HG03097 (cell line): ENCODE results near the gene VPS51.

Experiments used
- ATAC-seq: cut with Tn5 transposase; IDR thresholded peaks from one replicate; pipeline ENCODE4 v1.9.1; 2021; ENCODE audit not compliant: unreplicated experiment, low FRiP score

The VPS51 gene

DNA sequence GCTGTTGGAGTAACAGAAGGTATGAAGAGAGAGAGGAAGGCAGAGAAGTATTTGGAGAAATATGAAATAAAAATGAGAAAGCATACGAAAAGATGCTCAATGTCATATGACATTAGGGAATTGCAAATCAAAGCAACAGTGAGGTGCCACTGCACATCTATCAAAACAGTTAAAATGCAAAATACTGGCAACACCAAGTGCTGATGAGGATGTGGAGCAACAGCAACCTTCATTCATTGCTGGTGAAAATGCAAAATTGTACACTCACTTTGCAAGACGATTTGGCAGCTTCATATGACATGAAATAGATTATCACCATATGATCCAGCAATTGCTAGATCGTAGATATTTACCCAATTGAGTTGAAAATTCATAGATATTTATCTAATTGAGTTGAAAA lies 64.6 kb downstream of the VPS51 start:
- ATAC-seq: no peak
